CD4-positive, alpha-beta T cell (primary cell): ENCODE measurements around the gene ZSWIM1. TPM values are rescaled to one million over a fixed set of nuclear protein-coding genes. Genes with fewer than 3 reads are reported as not detected.

Experiments used
- ATAC-seq: fragments of 200-7000 bp; cut with Tn5 transposase; one replicate; pipeline ENCODE4 v1.10.0; 2022; ENCODE audit warnings: mild to moderate bottlenecking; ENCODE audit not compliant: poor library complexity
- CTCF ChIA-PET: fragments of 350-600 bp; sonication (Branson Sonifier 250); formaldehyde crosslinking; loops from one replicate; lab custom pipeline; 2021; ENCODE audit warnings: antibody characterized with exemption, inconsistent platforms; lab: Charles Lee
- POLR2A ChIA-PET: fragments of 350-600 bp; sonication (Branson Sonifier 250); formaldehyde crosslinking; loops from one replicate; lab custom pipeline; 2021; ENCODE audit warnings: antibody characterized with exemption, inconsistent platforms; lab: Charles Lee
- DNase-seq, 14 experiments: peaks; one replicate each; pipeline ENCODE4 v3.0.0-alpha.2; 2013 to 2020; ENCODE audit warnings: mixed read lengths in 2 of 14
- H3K27ac ChIP-seq, 2 donors: one replicate each; pipeline versions ENCODE4 v1.5.1 to v1.7.0; 2013; ENCODE audit warnings: low read length in 2 of 2, low read depth in 1 of 2, mild to moderate bottlenecking in 1 of 2
- H3K27me3 ChIP-seq, 2 experiments: 1 replicate in 1 of 2; 2 replicates in 1 of 2; pipeline versions ENCODE4 v1.6.1 to v1.7.0; 2013; ENCODE audit warnings: low read length in 2 of 2, control low read depth in 1 of 2, mild to moderate bottlenecking in 1 of 2, moderate library complexity in 1 of 2; ENCODE audit not compliant: insufficient read depth in 2 of 2, control insufficient read depth in 1 of 2
- H3K36me3 ChIP-seq: one replicate; pipeline ENCODE4 v1.6.1; 2013; ENCODE audit warnings: low read length, control low read depth; ENCODE audit not compliant: insufficient read depth
- H3K4me1 ChIP-seq: one replicate; pipeline ENCODE4 v1.6.1; 2013; ENCODE audit warnings: low read length, control low read depth; ENCODE audit not compliant: insufficient read depth
- H3K4me3 ChIP-seq: one replicate; pipeline ENCODE4 v1.5.1; 2013; ENCODE audit warnings: mild to moderate bottlenecking, low read length, moderate library complexity
- H3K9me3 ChIP-seq, 2 experiments: 1 replicate in 1 of 2; 2 replicates in 1 of 2; pipeline versions ENCODE4 v1.6.1 to v1.7.0; 2013; ENCODE audit warnings: low read length in 2 of 2, mild to moderate bottlenecking in 2 of 2, control low read depth in 1 of 2, moderate library complexity in 1 of 2; ENCODE audit not compliant: control insufficient read depth in 1 of 2, insufficient read depth in 1 of 2
- H3K27ac Mint-ChIP-seq: one replicate; pipeline ENCODE4 v1.8.0; 2020; ENCODE audit warnings: mixed read lengths
- H3K27me3 Mint-ChIP-seq: one replicate; pipeline ENCODE4 v1.8.0; 2021; ENCODE audit warnings: mixed read lengths
- H3K36me3 Mint-ChIP-seq: one replicate; pipeline ENCODE4 v1.8.0; 2021; ENCODE audit warnings: low read depth, mixed read lengths
- H3K4me1 Mint-ChIP-seq: one replicate; pipeline ENCODE4 v1.8.0; 2021; ENCODE audit warnings: low read depth, mixed read lengths
- H3K4me3 Mint-ChIP-seq: one replicate; pipeline ENCODE4 v1.8.0; 2020; ENCODE audit warnings: mild to moderate bottlenecking, mixed read lengths
- H3K9me3 Mint-ChIP-seq: one replicate; pipeline ENCODE4 v1.8.0; 2020; ENCODE audit warnings: mixed read lengths
- intact Hi-C, 2 experiments: fragments of 100-400 bp; cut with DNase I in 1 of 2; cut with micrococcal nuclease in 1 of 2; formaldehyde crosslinking; loops; one replicate each; pipeline versions ENCODE4 v1.15.1 to v1.9.0; 2023 to 2025; cut with DNase I, micrococcal nuclease
- total RNA-seq, 174 experiments: library from RNA in 2 of 174; stranded (reverse) in 2 of 174; gene quantifications; one replicate each; pipeline ENCODE4 v1.2.3 and lab custom pipeline; 2021 to 2026
- TF ChIP-seq, protein P1 (sequence below): fragments of 200-600 bp; IDR thresholded peaks from one replicate; pipeline ENCODE4 v1.8.0; 2022; ENCODE audit warnings: antibody characterized with exemption, mild to moderate bottlenecking

ZSWIM1 gene
- total RNA-seq, 2 experiments from 2014 or later: 9.3 to 10.7 TPM

DNA sequence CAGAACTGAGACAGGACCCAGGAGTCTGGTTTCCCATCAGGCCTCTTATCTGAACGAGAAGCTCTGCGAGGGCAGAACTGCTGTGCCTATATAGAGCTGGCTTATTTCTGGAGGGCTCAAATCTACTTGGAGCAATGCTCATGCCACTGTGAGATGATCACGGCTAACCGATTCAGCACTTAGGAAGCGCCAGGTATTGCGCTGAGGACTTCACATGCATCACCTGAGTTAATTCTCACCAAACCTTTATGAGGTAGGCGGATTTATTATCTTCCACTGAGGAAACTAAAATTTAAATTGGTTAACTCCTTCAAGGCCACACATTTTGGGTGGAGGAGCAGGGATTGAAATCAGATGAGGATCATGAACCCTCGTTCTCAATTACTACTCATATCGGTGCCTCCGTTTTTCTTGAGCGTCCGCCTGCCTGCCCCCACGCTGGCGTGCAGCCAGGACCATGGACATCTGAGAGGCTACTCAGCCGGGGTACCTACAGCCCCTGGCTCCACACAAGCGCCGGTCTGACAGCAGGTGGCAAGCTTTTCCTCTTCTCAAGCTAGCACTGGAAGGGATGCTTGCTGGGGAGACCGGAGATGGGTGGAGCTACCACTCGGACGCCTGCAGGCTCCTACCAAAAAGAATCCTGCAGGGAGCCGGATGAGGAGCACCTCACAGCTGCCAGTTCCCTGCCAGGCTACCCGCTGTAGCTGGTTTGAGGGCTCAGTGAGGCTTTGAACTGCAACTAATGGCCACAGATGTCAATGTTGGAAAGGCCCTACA, 52.4 kb downstream of the ZSWIM1 start:
- Histone ChIP-seq H3K36me3 (peaks cover 17% of the 10 kb centered on the region), H3K4me1 (peaks cover 36% of the 10 kb centered on the region), H3K4me3 (peak overlapping the region; percentile 100), H3K27ac (peak overlapping the region; percentile 96 to 99), H3K9me3 (no peaks in the 10 kb centered on the region), H3K27me3 (no peaks in the 10 kb centered on the region)
- Mint-ChIP-seq H3K9me3 (no peaks in the 10 kb centered on the region), H3K4me1 (peaks cover 33% of the 10 kb centered on the region), H3K36me3 (peaks cover 34% of the 10 kb centered on the region), H3K4me3 (peak overlapping the region; percentile 98), H3K27ac (peak overlapping the region; percentile 97), H3K27me3 (no peaks in the 10 kb centered on the region)
- intact Hi-C loops: loop anchor here (1.0 to 5.0 kb wide), 9 partner anchors 23 to 429 kb away; partner anchors contain the start of genes CTSA (in 2 of the 2), NEURL2 (in 2 of the 2), ACOT8 (in 1 of the 2) and NCOA5 (in 1 of the 2)
- DNase-seq (peak; percentile 22 to 80 (median 51)), ATAC-seq (peak; percentile 8)
- ChIA-PET POLR2A (interaction anchor here (1.1 to 6.8 kb wide), 21 partner anchors 9 to 570 kb away, joined by 3 to 195 read pairs (median 10); partner anchors contain the start of genes ACOT8, CTSA, DNTTIP1 and ELMO2), CTCF (interaction anchor here (0.6 to 2.2 kb wide), 7 partner anchors 15 to 58 kb away, joined by 3 to 20 read pairs (median 4); partner anchors contain the start of genes CTSA and ZNF335)
- TF ChIP-seq, protein P1, sequence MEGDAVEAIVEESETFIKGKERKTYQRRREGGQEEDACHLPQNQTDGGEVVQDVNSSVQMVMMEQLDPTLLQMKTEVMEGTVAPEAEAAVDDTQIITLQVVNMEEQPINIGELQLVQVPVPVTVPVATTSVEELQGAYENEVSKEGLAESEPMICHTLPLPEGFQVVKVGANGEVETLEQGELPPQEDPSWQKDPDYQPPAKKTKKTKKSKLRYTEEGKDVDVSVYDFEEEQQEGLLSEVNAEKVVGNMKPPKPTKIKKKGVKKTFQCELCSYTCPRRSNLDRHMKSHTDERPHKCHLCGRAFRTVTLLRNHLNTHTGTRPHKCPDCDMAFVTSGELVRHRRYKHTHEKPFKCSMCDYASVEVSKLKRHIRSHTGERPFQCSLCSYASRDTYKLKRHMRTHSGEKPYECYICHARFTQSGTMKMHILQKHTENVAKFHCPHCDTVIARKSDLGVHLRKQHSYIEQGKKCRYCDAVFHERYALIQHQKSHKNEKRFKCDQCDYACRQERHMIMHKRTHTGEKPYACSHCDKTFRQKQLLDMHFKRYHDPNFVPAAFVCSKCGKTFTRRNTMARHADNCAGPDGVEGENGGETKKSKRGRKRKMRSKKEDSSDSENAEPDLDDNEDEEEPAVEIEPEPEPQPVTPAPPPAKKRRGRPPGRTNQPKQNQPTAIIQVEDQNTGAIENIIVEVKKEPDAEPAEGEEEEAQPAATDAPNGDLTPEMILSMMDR: peak; percentile 39

DNA sequence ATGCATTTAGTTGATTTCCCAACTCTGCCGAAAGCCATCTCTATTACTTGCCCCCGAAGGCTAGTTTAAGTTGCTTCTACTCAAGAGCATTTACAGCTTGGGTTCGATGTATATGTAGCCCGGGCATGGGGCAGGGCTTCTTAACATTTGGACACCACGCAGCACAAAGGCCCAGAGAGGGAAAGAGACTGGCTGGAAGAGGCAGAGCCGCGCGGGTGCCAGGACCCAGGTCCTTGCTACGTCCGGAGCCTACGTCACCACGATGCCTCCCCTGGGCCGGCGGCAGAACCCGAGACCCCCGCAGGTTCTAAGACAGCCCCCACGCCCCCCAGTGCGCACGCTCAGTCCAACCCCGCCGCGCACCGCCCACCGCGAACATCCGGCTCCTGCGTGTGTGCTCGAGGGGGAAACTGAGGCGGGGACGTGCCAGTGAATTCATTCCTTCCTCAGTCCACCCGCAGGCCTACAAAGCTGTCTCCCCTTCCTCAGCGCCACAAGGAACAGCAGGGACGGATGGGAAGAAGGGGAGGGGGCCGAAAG, 53.1 kb downstream of the ZSWIM1 start:
- DNase-seq (no peak), ATAC-seq (peak; percentile 0)
- Mint-ChIP-seq H3K27me3 (no peaks in the 10 kb centered on the region), H3K36me3 (peaks cover 41% of the 10 kb centered on the region), H3K9me3 (no peaks in the 10 kb centered on the region), H3K27ac (peak overlapping the region; percentile 97), H3K4me1 (peaks cover 34% of the 10 kb centered on the region), H3K4me3 (peak overlapping the region; percentile 98)
- Histone ChIP-seq H3K9me3 (no peaks in the 10 kb centered on the region), H3K36me3 (peaks cover 23% of the 10 kb centered on the region), H3K4me3 (peak overlapping the region; percentile 100), H3K27me3 (no peaks in the 10 kb centered on the region), H3K27ac (peak overlapping the region; percentile 96 to 99), H3K4me1 (peaks cover 40% of the 10 kb centered on the region)
- POLR2A ChIA-PET: interaction anchor here (0.8 to 6.8 kb wide), 29 partner anchors 8 to 1049 kb away, joined by 3 to 195 read pairs (median 10); partner anchors contain the start of genes ACOT8, CTSA, DNTTIP1 and ELMO2
- intact Hi-C loops: loop anchor here (1.0 to 5.0 kb wide), 8 partner anchors 38 to 428 kb away; partner anchors contain the start of genes CTSA (in 2 of the 2), NEURL2 (in 2 of the 2), ACOT8 (in 1 of the 2) and NCOA5 (in 1 of the 2)
- TF ChIP-seq, protein P1: no peak
- CTCF ChIA-PET: interaction anchor here (0.6 to 2.3 kb wide), 8 partner anchors 16 to 59 kb away, joined by 3 to 20 read pairs (median 5); partner anchors contain the start of genes CTSA and ZNF335

Other genes with a start within 250 kb of the ZSWIM1 start
- not detected for gene WFDC9, start 249.9 kb upstream of the ZSWIM1 start, total RNA-seq
- not detected for gene WFDC11, start 211.0 kb upstream of the ZSWIM1 start, total RNA-seq
- not detected for gene WFDC13, start 179.2 kb upstream of the ZSWIM1 start, total RNA-seq
- gene WFDC10B, start 176.2 kb upstream of the ZSWIM1 start, total RNA-seq: not detected
- gene SPINT4, start 158.9 kb upstream of the ZSWIM1 start, total RNA-seq: not detected
- gene WFDC3, start 89.3 kb upstream of the ZSWIM1 start, total RNA-seq: not detected
- 10 to 100 TPM in 1 of 2 experiments, 1 to 10 TPM in 1; 9.3 to 10.4 TPM for gene DNTTIP1, start 89.3 kb upstream of the ZSWIM1 start, total RNA-seq
- gene UBE2C, start 68.6 kb upstream of the ZSWIM1 start, total RNA-seq: under 1 TPM; 0.52 to 0.64 TPM
- 1 to 10 TPM; 1.2 to 1.5 TPM for gene TNNC2, start 53.9 kb upstream of the ZSWIM1 start, total RNA-seq
- gene SNX21, start 47.4 kb upstream of the ZSWIM1 start, total RNA-seq: under 1 TPM; 0.36 to 0.89 TPM
- gene ACOT8, start 23.8 kb upstream of the ZSWIM1 start, total RNA-seq: 10 to 100 TPM; 19.1 to 19.9 TPM
- under 1 TPM; 0.36 to 0.44 TPM for gene ZSWIM3, start 23.6 kb upstream of the ZSWIM1 start, total RNA-seq
- gene SPATA25, start 6.4 kb downstream of the ZSWIM1 start, total RNA-seq: 1 to 10 TPM in 1 of 2 experiments, under 1 TPM in 1; 0.49 to 1.3 TPM
- gene NEURL2, start 10.0 kb downstream of the ZSWIM1 start, total RNA-seq: 1 to 10 TPM; 1.5 to 2.5 TPM
- gene CTSA, start 10.1 kb downstream of the ZSWIM1 start, total RNA-seq: 10 to 100 TPM; 40.3 to 42.6 TPM
- gene PLTP, start 30.9 kb downstream of the ZSWIM1 start, total RNA-seq: not detected
- 100 to 1,000 TPM; 100 TPM for gene PCIF1, start 53.5 kb downstream of the ZSWIM1 start, total RNA-seq
- gene ZNF335, start 91.0 kb downstream of the ZSWIM1 start, total RNA-seq: 10 to 100 TPM; 67.3 to 74.6 TPM
- 1 to 10 TPM; 1.6 to 2.2 TPM for gene MMP9, start 127.7 kb downstream of the ZSWIM1 start, total RNA-seq
- gene SLC12A5, start 148.0 kb downstream of the ZSWIM1 start, total RNA-seq: 1 to 10 TPM; 1.3 to 2.4 TPM
- 10 to 100 TPM in 1 of 2 experiments, 1 to 10 TPM in 1; 9.7 to 10.5 TPM for gene NCOA5, start 208.7 kb downstream of the ZSWIM1 start, total RNA-seq
- gene CD40, start 237.1 kb downstream of the ZSWIM1 start, total RNA-seq: 1 to 10 TPM; 1.0 to 1.2 TPM